ENCODE data around the gene UPF2.
"Not testable (repeated sequence)": the region's sequence is repeated elsewhere in the genome, so short reads cannot be mapped to it uniquely, and the experiment has no call there.

Gene UPF2, protein sequence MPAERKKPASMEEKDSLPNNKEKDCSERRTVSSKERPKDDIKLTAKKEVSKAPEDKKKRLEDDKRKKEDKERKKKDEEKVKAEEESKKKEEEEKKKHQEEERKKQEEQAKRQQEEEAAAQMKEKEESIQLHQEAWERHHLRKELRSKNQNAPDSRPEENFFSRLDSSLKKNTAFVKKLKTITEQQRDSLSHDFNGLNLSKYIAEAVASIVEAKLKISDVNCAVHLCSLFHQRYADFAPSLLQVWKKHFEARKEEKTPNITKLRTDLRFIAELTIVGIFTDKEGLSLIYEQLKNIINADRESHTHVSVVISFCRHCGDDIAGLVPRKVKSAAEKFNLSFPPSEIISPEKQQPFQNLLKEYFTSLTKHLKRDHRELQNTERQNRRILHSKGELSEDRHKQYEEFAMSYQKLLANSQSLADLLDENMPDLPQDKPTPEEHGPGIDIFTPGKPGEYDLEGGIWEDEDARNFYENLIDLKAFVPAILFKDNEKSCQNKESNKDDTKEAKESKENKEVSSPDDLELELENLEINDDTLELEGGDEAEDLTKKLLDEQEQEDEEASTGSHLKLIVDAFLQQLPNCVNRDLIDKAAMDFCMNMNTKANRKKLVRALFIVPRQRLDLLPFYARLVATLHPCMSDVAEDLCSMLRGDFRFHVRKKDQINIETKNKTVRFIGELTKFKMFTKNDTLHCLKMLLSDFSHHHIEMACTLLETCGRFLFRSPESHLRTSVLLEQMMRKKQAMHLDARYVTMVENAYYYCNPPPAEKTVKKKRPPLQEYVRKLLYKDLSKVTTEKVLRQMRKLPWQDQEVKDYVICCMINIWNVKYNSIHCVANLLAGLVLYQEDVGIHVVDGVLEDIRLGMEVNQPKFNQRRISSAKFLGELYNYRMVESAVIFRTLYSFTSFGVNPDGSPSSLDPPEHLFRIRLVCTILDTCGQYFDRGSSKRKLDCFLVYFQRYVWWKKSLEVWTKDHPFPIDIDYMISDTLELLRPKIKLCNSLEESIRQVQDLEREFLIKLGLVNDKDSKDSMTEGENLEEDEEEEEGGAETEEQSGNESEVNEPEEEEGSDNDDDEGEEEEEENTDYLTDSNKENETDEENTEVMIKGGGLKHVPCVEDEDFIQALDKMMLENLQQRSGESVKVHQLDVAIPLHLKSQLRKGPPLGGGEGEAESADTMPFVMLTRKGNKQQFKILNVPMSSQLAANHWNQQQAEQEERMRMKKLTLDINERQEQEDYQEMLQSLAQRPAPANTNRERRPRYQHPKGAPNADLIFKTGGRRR

GRCh38 chr10:12042797-12043651 lies at the start of gene UPF2:
UPF2 (minus strand) TSS chr10:12042809; CDS start chr10:12035423, 7,386 bp downstream.
- in situ Hi-C loops (cut with HindIII; ENCODE audit: low pct_unique_long_range_greater_than_20kb, low sequenced_read_pairs) = no loop called here
- DNase-seq (ENCODE audit: low read depth in 1 of 2, low spot score in 1 of 2) = peak; percentile 98 to 100
- no peak for TF ChIP-seq JUND (IDR thresholded peaks at IDR 0.05; ENCODE audit: low read depth)

DNA sequence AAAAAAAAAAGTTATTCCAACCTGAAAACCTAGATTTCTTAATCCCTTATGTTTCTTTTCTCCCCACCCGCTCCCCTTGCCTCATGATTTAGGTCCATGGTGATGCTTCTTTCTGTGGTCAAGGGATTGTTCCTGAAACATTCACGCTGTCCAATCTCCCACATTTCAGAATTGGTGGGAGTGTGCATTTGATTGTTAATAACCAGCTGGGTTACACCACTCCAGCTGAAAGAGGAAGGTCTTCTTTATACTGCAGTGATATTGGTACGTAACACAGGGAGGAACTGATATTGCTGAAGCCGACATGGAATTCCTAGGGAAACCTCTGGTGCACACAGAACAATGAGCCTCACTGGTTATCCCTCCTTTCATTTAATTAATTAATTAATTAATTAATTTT lies 48.8 kb upstream of the UPF2 start:
- in situ Hi-C loops (cut with HindIII; ENCODE audit: low pct_unique_long_range_greater_than_20kb, low sequenced_read_pairs) = no loop called here
- DNase-seq (ENCODE audit: low read depth in 1 of 2, low spot score in 1 of 2) = no peak

GRCh38 chr10:12088919-12089318 lies 46.3 kb upstream of the UPF2 start:
- in situ Hi-C loops (cut with HindIII; ENCODE audit: low pct_unique_long_range_greater_than_20kb, low sequenced_read_pairs) = no loop called here
- no peak for TF ChIP-seq JUND (IDR thresholded peaks at IDR 0.05; ENCODE audit: low read depth)
- DNase-seq (ENCODE audit: low read depth in 1 of 2, low spot score in 1 of 2) = no peak

More for the DNA sequence above, 48.8 kb upstream of the UPF2 start:
- no peak for TF ChIP-seq JUND (IDR thresholded peaks at IDR 0.05; ENCODE audit: low read depth)

GRCh38 chr10:12081879-12082557 lies 39.4 kb upstream of the UPF2 start:
- no peak for TF ChIP-seq JUND (IDR thresholded peaks at IDR 0.05; ENCODE audit: low read depth)
- no peak for DNase-seq (ENCODE audit: low read depth in 1 of 2, low spot score in 1 of 2)
- in situ Hi-C loops (cut with HindIII; ENCODE audit: low pct_unique_long_range_greater_than_20kb, low sequenced_read_pairs) = no loop called here

GRCh38 chr10:12081470-12081869 lies 38.9 kb upstream of the UPF2 start:
- no peak for DNase-seq (ENCODE audit: low read depth in 1 of 2, low spot score in 1 of 2)
- in situ Hi-C loops (cut with HindIII; ENCODE audit: low pct_unique_long_range_greater_than_20kb, low sequenced_read_pairs) = no loop called here
- no peak for TF ChIP-seq JUND (IDR thresholded peaks at IDR 0.05; ENCODE audit: low read depth)

DNA sequence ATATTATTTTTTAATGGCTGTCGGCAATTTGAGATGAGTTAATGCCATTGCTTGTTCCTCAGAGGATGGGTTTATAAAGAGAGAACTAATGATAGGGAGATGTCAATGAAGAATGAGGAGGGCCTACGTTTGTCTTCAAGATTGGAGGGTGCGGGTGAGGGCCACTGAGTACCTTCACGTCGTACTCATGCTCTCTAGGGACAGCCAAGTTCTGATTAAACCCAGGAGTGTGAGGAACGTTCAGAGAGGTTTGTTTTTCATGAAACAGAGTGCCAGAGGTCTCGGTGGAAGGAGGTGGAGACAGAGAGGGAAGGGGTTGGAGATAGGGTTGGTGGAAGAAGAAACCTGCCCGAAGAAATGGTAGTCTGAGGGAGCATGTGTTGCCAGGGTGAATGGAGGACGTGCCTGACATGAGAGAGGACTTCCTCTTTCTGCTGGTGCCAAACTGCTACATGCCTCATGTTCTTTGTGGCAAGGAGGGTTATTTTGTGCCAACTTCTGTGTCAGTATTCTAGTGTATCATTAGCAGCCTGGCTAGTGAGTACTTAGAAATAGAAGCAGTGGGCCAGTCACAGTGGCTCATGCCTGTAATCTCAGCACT lies 35.1 kb upstream of the UPF2 start:
- no peak for TF ChIP-seq JUND (IDR thresholded peaks at IDR 0.05; ENCODE audit: low read depth)
- in situ Hi-C loops (cut with HindIII; ENCODE audit: low pct_unique_long_range_greater_than_20kb, low sequenced_read_pairs) = no loop called here
- no peak for DNase-seq (ENCODE audit: low read depth in 1 of 2, low spot score in 1 of 2)

DNA sequence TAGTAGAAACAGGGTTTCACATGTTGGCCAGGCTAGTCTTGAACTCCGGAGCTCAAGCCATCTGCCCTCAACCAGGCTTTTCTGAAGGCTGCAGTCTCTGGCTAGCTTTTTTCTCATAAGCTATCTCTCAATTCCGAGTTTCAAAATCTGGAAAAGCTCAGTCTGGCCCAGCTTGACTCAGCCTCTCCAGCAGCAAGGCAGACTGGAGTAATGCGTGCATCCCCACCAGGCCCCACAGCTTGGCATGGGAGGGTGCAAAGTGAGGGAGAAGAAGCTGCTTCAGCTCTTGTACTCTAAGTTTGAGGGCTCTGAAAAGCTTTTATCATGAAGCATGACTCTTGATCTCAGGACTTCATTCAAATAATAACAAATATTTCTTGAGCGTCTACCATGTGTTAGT lies 30.9 kb upstream of the UPF2 start:
- no peak for DNase-seq (ENCODE audit: low read depth in 1 of 2, low spot score in 1 of 2)
- in situ Hi-C loops (cut with HindIII; ENCODE audit: low pct_unique_long_range_greater_than_20kb, low sequenced_read_pairs) = no loop called here
- no peak for TF ChIP-seq JUND (IDR thresholded peaks at IDR 0.05; ENCODE audit: low read depth)

- DNase-seq (ENCODE audit: low read depth in 1 of 2, low spot score in 1 of 2); in situ Hi-C loops (cut with HindIII; ENCODE audit: low pct_unique_long_range_greater_than_20kb, low sequenced_read_pairs): not testable (repeated sequence)
Observed at GRCh38 chr10:12071441-12071840, 28.8 kb upstream of the UPF2 start.

- DNase-seq (ENCODE audit: low read depth in 1 of 2, low spot score in 1 of 2) = peak; percentile 99 to 100
- in situ Hi-C loops (cut with HindIII; ENCODE audit: low pct_unique_long_range_greater_than_20kb, low sequenced_read_pairs) = no loop called here
- TF ChIP-seq JUND (IDR thresholded peaks at IDR 0.05; ENCODE audit: low read depth) = no peak
Observed at GRCh38 chr10:12068449-12069269, 26.1 kb upstream of the UPF2 start, which contains the start of gene DHTKD1. DHTKD1 (plus strand) TSS chr10:12068954; CDS start chr10:12069034, 80 bp downstream.

GRCh38 chr10:12067336-12067735 lies 24.7 kb upstream of the UPF2 start:
- in situ Hi-C loops (cut with HindIII; ENCODE audit: low pct_unique_long_range_greater_than_20kb, low sequenced_read_pairs) = no loop called here
- TF ChIP-seq JUND (IDR thresholded peaks at IDR 0.05; ENCODE audit: low read depth) = no peak
- no peak for DNase-seq (ENCODE audit: low read depth in 1 of 2, low spot score in 1 of 2)

Measured in T47D (cell line).